Heart left ventricle (tissue), 13 donors: ENCODE results near the gene NPHP4.

Source experiments
- CTCF ChIP-seq, 12 donors: fragments of 200-600 bp; sonication (generic) in 4 of 12; IDR thresholded peaks; one replicate each; pipeline versions ENCODE4 v1.5.0 to v1.8.0; 2018 to 2022; ENCODE audit warnings: antibody characterized with exemption in 12 of 12, mild to moderate bottlenecking in 5 of 12
- POLR2A ChIP-seq, 2 donors: fragments of 450-650 bp; IDR thresholded peaks; one replicate each; pipeline ENCODE4 v1.6.1; 2017; ENCODE audit warnings: antibody characterized with exemption in 2 of 2, mild to moderate bottlenecking in 2 of 2, moderate library complexity in 2 of 2
- donor health status: ischemic (EF 13 %, LVEDD 7.1; RV severe dilation, severe dysfunction).
- donor health status: DM: no; HTN: yes; CAD: no.
- donor health status: DM: no; HTN: no; CAD: no.
- donor health status: ischemic (EF 25% LVEDD 6.9; RV normal size, moderate dysfunction).
- donor health status: ischemic (EF 25% LVEDD 5.7; RV mildly dilated, moderate dysfunction).
- donor health status: ischemic (EF 35%, LVEDD 5.7; RV mildly dilated, moderate dysfunction).
- donor health status: nonischemic (EF 11% LVEDD 7.7; RV severe dilation, severe dysfunction).
- donor health status: DM: yes; HTN: yes; CAD: no.
- donor health status: PGD.
- donor health status: ischemic (EF 29% LVEDD 5.4; RV normal size, mild dysfunction).
- donor health status: nonischemic (EF 23%, LVEDD 6.1; RV moderate dilation, normal function).

GRCh38 chr1:5820026-5820421 lies 172.2 kb downstream of the NPHP4 start:
- TF ChIP-seq CTCF (IDR thresholded peaks at IDR 0.05) = no peak
- no peak for TF ChIP-seq POLR2A (IDR thresholded peaks at IDR 0.05)
